IMR-90 (cell line): ENCODE measurements around the gene NAP1L2.

Experiments
- RCOR1 ChIP-seq: IDR thresholded peaks from 2 replicates; pipeline ENCODE4 v1.6.1; 2012; ENCODE audit warnings: mild to moderate bottlenecking, low read length, improper control_type of control experiment; ENCODE audit not compliant: insufficient replicate concordance
- TF ChIP-seq, protein P1 (sequence below): conservative IDR thresholded peaks from 2 replicates; pipeline ENCODE4 v1.5.1; 2012; ENCODE audit warnings: mild to moderate bottlenecking, low read depth, low read length, improper control_type of control experiment

DNA sequence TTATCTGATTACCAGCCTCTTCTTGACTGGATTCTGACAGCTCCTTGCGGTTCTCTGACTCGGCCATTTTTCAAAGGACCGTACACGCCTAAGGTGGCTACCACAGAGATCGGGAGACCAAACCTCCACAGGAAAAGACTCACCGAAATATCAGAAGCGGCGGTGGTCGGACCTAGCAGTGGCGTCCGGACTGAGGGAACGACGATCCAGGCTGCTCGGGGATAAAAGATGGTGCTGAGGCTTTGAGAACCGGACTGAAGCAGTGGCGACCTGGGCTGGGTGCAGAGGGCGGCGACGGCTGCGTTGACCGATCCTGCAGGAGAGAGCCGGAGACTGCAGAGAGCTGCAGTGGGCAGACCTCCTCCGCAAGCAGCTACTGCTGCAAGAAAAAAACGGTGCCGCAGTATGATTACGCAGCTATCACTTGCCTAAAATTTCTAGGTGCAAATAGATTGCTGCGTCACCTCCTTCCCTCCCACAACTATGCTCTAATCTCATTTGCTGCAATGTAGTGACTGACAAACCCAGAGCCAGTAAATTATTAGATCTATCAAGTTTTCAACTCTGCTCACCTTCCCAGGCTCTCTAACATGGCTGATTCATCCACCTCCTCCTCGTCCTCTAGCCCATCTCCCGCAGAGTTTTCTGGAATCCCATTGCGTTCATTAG is at the start of gene NAP1L2:
- TF ChIP-seq, protein P1, sequence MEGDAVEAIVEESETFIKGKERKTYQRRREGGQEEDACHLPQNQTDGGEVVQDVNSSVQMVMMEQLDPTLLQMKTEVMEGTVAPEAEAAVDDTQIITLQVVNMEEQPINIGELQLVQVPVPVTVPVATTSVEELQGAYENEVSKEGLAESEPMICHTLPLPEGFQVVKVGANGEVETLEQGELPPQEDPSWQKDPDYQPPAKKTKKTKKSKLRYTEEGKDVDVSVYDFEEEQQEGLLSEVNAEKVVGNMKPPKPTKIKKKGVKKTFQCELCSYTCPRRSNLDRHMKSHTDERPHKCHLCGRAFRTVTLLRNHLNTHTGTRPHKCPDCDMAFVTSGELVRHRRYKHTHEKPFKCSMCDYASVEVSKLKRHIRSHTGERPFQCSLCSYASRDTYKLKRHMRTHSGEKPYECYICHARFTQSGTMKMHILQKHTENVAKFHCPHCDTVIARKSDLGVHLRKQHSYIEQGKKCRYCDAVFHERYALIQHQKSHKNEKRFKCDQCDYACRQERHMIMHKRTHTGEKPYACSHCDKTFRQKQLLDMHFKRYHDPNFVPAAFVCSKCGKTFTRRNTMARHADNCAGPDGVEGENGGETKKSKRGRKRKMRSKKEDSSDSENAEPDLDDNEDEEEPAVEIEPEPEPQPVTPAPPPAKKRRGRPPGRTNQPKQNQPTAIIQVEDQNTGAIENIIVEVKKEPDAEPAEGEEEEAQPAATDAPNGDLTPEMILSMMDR, result no peak
- no peak for TF ChIP-seq RCOR1
